A549 treated with Hydrocortisone at 1 μM for 4 hours (cell line): ENCODE measurements around the gene ZNF37A. TPM values are rescaled to one million over a fixed set of nuclear protein-coding genes. Genes with fewer than 3 reads are reported as not detected.

ENCODE experiments used
- total RNA-seq: library from RNA; stranded (reverse); fragments of 200-300 nt; extraction: Qiagen RNA extraction; gene quantifications from 5 replicates; pipeline ENCODE4 v1.2.3, GENCODE V29; 2022

ZNF37A gene
- 4.0 to 7.0 TPM (median 5.0 TPM) in 5 replicates for total RNA-seq

GRCh38 chr10:38094158-38094926, at the start of gene ZNF37A:
ZNF37A (plus strand) TSS chr10:38094337; CDS start chr10:38096618, 2,281 bp downstream.

Other genes with a start within 250 kb of the ZNF37A start
- 3.4 to 5.0 TPM (median 4.0 TPM) in 5 replicates for gene ZNF248, start 236.7 kb upstream of the ZNF37A start, total RNA-seq
- gene ZNF25, start 117.7 kb upstream of the ZNF37A start, total RNA-seq: 1.1 to 2.4 TPM (median 1.8 TPM) in 5 replicates
- 5.3 to 8.9 TPM (median 7.9 TPM) in 5 replicates for gene ZNF33A, start 83.7 kb upstream of the ZNF37A start, total RNA-seq